CD4-positive, alpha-beta memory T cell (primary cell): ENCODE measurements around the gene KBTBD8. TPM values are rescaled to one million over a fixed set of nuclear protein-coding genes. Genes with fewer than 3 reads are reported as not detected.

ENCODE experiments used
- CTCF ChIA-PET: fragments of 350-600 bp; sonication (Branson Sonifier 250); formaldehyde crosslinking; loops from one replicate; lab custom pipeline; 2021; ENCODE audit warnings: inconsistent platforms; ENCODE audit not compliant: partially characterized antibody; lab: Charles Lee
- POLR2A ChIA-PET: fragments of 350-600 bp; sonication (Branson Sonifier 250); formaldehyde crosslinking; loops from one replicate; lab custom pipeline; 2021; ENCODE audit not compliant: partially characterized antibody; lab: Charles Lee
- DNase-seq, 5 donors: peaks; one replicate each; pipeline versions ENCODE4 v3.0.0 to v3.0.0-alpha.2; 2020 to 2022; ENCODE audit warnings: mixed read lengths in 1 of 5
- H3K27ac ChIP-seq: one replicate; pipeline ENCODE4 v1.7.0; 2013; ENCODE audit warnings: low read depth, low read length
- H3K27me3 ChIP-seq: 2 replicates; pipeline ENCODE4 v1.7.0; 2013; ENCODE audit warnings: mild to moderate bottlenecking, low read length, moderate library complexity; ENCODE audit not compliant: insufficient read depth
- H3K36me3 ChIP-seq: 2 replicates; pipeline ENCODE4 v1.7.0; 2013; ENCODE audit warnings: mild to moderate bottlenecking, low read length, moderate library complexity; ENCODE audit not compliant: insufficient read depth
- H3K4me1 ChIP-seq: 2 replicates; pipeline ENCODE4 v1.7.0; 2013; ENCODE audit warnings: mild to moderate bottlenecking, low read length, moderate library complexity; ENCODE audit not compliant: insufficient read depth
- H3K4me3 ChIP-seq, 2 donors: one replicate each; pipeline ENCODE4 v1.7.0; 2013; ENCODE audit warnings: low read length in 2 of 2, mild to moderate bottlenecking in 1 of 2
- H3K9me3 ChIP-seq, 2 donors: one replicate each; pipeline ENCODE4 v1.7.0; 2013; ENCODE audit warnings: low read length in 2 of 2, control low read depth in 1 of 2; ENCODE audit not compliant: control insufficient read depth in 1 of 2
- H3K27ac Mint-ChIP-seq, 7 donors: one replicate each; pipeline ENCODE4 v1.8.0; 2020 to 2021; ENCODE audit warnings: mixed read lengths in 7 of 7, mild to moderate bottlenecking in 6 of 7, inconsistent platforms in 3 of 7, moderate library complexity in 3 of 7
- H3K27me3 Mint-ChIP-seq, 2 donors: one replicate each; pipeline ENCODE4 v1.8.0; 2020 to 2021; ENCODE audit warnings: mixed read lengths in 2 of 2
- H3K36me3 Mint-ChIP-seq, 2 donors: one replicate each; pipeline ENCODE4 v1.8.0; 2020 to 2021; ENCODE audit warnings: mixed read lengths in 2 of 2, inconsistent platforms in 1 of 2, mild to moderate bottlenecking in 1 of 2
- H3K4me1 Mint-ChIP-seq, 4 donors: one replicate each; pipeline ENCODE4 v1.8.0; 2020 to 2021; ENCODE audit warnings: mixed read lengths in 4 of 4, mild to moderate bottlenecking in 1 of 4
- H3K4me3 Mint-ChIP-seq, 8 donors: one replicate each; pipeline ENCODE4 v1.8.0; 2020 to 2021; ENCODE audit warnings: mixed read lengths in 8 of 8, mild to moderate bottlenecking in 7 of 8, moderate library complexity in 6 of 8, inconsistent platforms in 3 of 8
- H3K9me3 Mint-ChIP-seq, 8 donors: one replicate each; pipeline ENCODE4 v1.8.0; 2020 to 2021; ENCODE audit warnings: mixed read lengths in 8 of 8, mild to moderate bottlenecking in 5 of 8, inconsistent platforms in 3 of 8, moderate library complexity in 1 of 8
- intact Hi-C: fragments of 100-400 bp; cut with micrococcal nuclease; formaldehyde crosslinking; loops from one replicate; pipeline ENCODE4 v1.15.1; 2023
- polyA plus RNA-seq, 2 donors: library from polyadenylated mRNA; unstranded; fragments of 300-500 nt; fragmentation: Illumina TruSeq; gene quantifications; one replicate each; pipeline ENCODE4 v1.2.3, GENCODE V29; 2021
- total RNA-seq, 2 experiments: library from RNA; stranded (reverse); gene quantifications; one replicate each; pipeline ENCODE4 v1.2.3, GENCODE V29; 2021

Gene KBTBD8
- total and polyA plus RNA-seq, 4 experiments from 2014 or later: 1.6 to 10.8 (median 7.1) TPM

- ChIA-PET POLR2A (no interaction called here), CTCF (interaction anchor here (0.7 to 8.8 kb wide), 3 partner anchors 9 to 454 kb away, joined by 3 to 53 read pairs (median 4); no protein-coding TSS in a partner anchor)
- intact Hi-C loops: no loop called here
- Mint-ChIP-seq H3K4me3 (no peak overlapping the region), H3K9me3 (no peaks in the 10 kb centered on the region), H3K36me3 (no peaks in the 10 kb centered on the region), H3K4me1 (no peaks in the 10 kb centered on the region), H3K27me3 (peaks cover 0 to 1% of the 10 kb centered on the region in 2 donors), H3K27ac (no peak overlapping the region)
- Histone ChIP-seq H3K36me3 (no peaks in the 10 kb centered on the region), H3K27ac (no peak overlapping the region), H3K27me3 (no peaks in the 10 kb centered on the region), H3K4me1 (no peaks in the 10 kb centered on the region), H3K4me3 (no peak overlapping the region), H3K9me3 (no peaks in the 10 kb centered on the region)
- no peak for DNase-seq
Measured at GRCh38 chr3:66985336-66985920, 12.7 kb upstream of the KBTBD8 start.

GRCh38 chr3:66986406-66986805 is 11.7 kb upstream of the KBTBD8 start:
- no peaks in the 10 kb centered on the region for H3K9me3 ChIP-seq
- ChIA-PET CTCF (interaction anchor here (0.6 to 8.8 kb wide), 3 partner anchors 8 to 1907 kb away, joined by 3 to 53 read pairs (median 6); no protein-coding TSS in a partner anchor), POLR2A (no interaction called here)
- H3K27ac ChIP-seq: no peak overlapping the region
- H3K27me3 ChIP-seq: no peaks in the 10 kb centered on the region
- H3K4me3 Mint-ChIP-seq: no peak overlapping the region
- H3K36me3 ChIP-seq: no peaks in the 10 kb centered on the region
- DNase-seq: no peak
- no peak overlapping the region for H3K4me3 ChIP-seq
- peaks cover 0 to 1% of the 10 kb centered on the region in 2 donors for H3K27me3 Mint-ChIP-seq
- no peak overlapping the region for H3K27ac Mint-ChIP-seq
- no peaks in the 10 kb centered on the region for H3K4me1 ChIP-seq
- no peaks in the 10 kb centered on the region for H3K4me1 Mint-ChIP-seq
- H3K36me3 Mint-ChIP-seq: no peaks in the 10 kb centered on the region
- intact Hi-C loops: no loop called here
- no peaks in the 10 kb centered on the region for H3K9me3 Mint-ChIP-seq

- Mint-ChIP-seq H3K4me3 (no peak overlapping the region), H3K36me3 (no peaks in the 10 kb centered on the region), H3K9me3 (no peaks in the 10 kb centered on the region), H3K4me1 (no peaks in the 10 kb centered on the region), H3K27me3 (peaks cover 1 to 3% of the 10 kb centered on the region in 2 donors), H3K27ac (no peak overlapping the region)
- intact Hi-C loops: no loop called here
- H3K9me3 ChIP-seq: no peaks in the 10 kb centered on the region
- H3K27ac ChIP-seq: no peak overlapping the region
- DNase-seq: no peak
- H3K27me3 ChIP-seq: peaks cover 3% of the 10 kb centered on the region
- H3K4me1 ChIP-seq: no peaks in the 10 kb centered on the region
- H3K4me3 ChIP-seq: no peak overlapping the region
- H3K36me3 ChIP-seq: no peaks in the 10 kb centered on the region
- POLR2A ChIA-PET: interaction anchor here (1.0 kb wide), 1 partner anchor 9 kb away, joined by 3 read pairs; the partner anchor contains the start of gene KBTBD8
- CTCF ChIA-PET: interaction anchor here (0.8 to 3.6 kb wide), 4 partner anchors 9 to 19 kb away, joined by 3 to 48 read pairs (median 8); partner anchors contain the start of gene KBTBD8
Measured at GRCh38 chr3:66989241-66989640, 8.9 kb upstream of the KBTBD8 start.

GRCh38 chr3:66989860-66990696 is 8.0 kb upstream of the KBTBD8 start:
- CTCF ChIA-PET: interaction anchor here (0.9 to 3.6 kb wide), 6 partner anchors 10 to 736 kb away, joined by 3 to 48 read pairs (median 4); no protein-coding TSS in a partner anchor
- Mint-ChIP-seq H3K27me3 (peaks cover 3 to 4% of the 10 kb centered on the region in 2 donors), H3K27ac (no peak overlapping the region), H3K9me3 (no peaks in the 10 kb centered on the region), H3K4me3 (peak overlapping the region in 2 of 8 donors; percentile 11 to 35), H3K4me1 (no peaks in the 10 kb centered on the region), H3K36me3 (no peaks in the 10 kb centered on the region)
- Histone ChIP-seq H3K4me1 (no peaks in the 10 kb centered on the region), H3K27me3 (peaks cover 3% of the 10 kb centered on the region), H3K9me3 (no peaks in the 10 kb centered on the region), H3K27ac (no peak overlapping the region), H3K4me3 (no peak overlapping the region), H3K36me3 (no peaks in the 10 kb centered on the region)
- POLR2A ChIA-PET: interaction anchor here (1.0 kb wide), 1 partner anchor 8 kb away, joined by 3 read pairs; the partner anchor contains the start of gene KBTBD8
- intact Hi-C loops: loop anchor here (1.0 kb wide), 1 partner anchor 18 kb away; no protein-coding TSS in a partner anchor
- no peak for DNase-seq

- no peak for DNase-seq
- Mint-ChIP-seq H3K27me3 (peaks cover 2 to 4% of the 10 kb centered on the region in 2 donors), H3K27ac (no peak overlapping the region), H3K4me3 (no peak overlapping the region), H3K4me1 (no peaks in the 10 kb centered on the region), H3K9me3 (no peaks in the 10 kb centered on the region), H3K36me3 (no peaks in the 10 kb centered on the region)
- H3K27me3 ChIP-seq: peaks cover 3% of the 10 kb centered on the region
- H3K4me1 ChIP-seq: no peaks in the 10 kb centered on the region
- no peaks in the 10 kb centered on the region for H3K36me3 ChIP-seq
- H3K4me3 ChIP-seq: no peak overlapping the region
- intact Hi-C loops: no loop called here
- POLR2A ChIA-PET: no interaction called here
- CTCF ChIA-PET: interaction anchor here (0.9 to 3.6 kb wide), 4 partner anchors 11 to 53 kb away, joined by 3 to 48 read pairs (median 4); no protein-coding TSS in a partner anchor
- no peak overlapping the region for H3K27ac ChIP-seq
- no peaks in the 10 kb centered on the region for H3K9me3 ChIP-seq
Measured at GRCh38 chr3:66991459-66991858, 6.6 kb upstream of the KBTBD8 start.

GRCh38 chr3:66993082-66993481 is 5.0 kb upstream of the KBTBD8 start:
- no peaks in the 10 kb centered on the region for H3K9me3 Mint-ChIP-seq
- intact Hi-C loops: no loop called here

GRCh38 chr3:66994588-66994987 is 3.5 kb upstream of the KBTBD8 start:
- peaks cover 3% of the 10 kb centered on the region for H3K27me3 ChIP-seq
- H3K4me1 ChIP-seq: peaks cover 15% of the 10 kb centered on the region
- ChIA-PET CTCF (interaction anchor here (0.6 to 2.4 kb wide), 3 partner anchors 9 to 22 kb away, joined by 3 to 13 read pairs (median 3); no protein-coding TSS in a partner anchor), POLR2A (no interaction called here)
- H3K27ac ChIP-seq: no peak overlapping the region
- Mint-ChIP-seq H3K9me3 (no peaks in the 10 kb centered on the region), H3K27me3 (peaks cover 2 to 4% of the 10 kb centered on the region in 2 donors), H3K36me3 (peaks cover 0 to 8% of the 10 kb centered on the region in 2 donors), H3K4me3 (no peak overlapping the region), H3K27ac (no peak overlapping the region), H3K4me1 (peaks cover 8 to 19% (median 15%) of the 10 kb centered on the region in 4 donors)
- intact Hi-C loops: no loop called here
- DNase-seq: no peak
- no peak overlapping the region for H3K4me3 ChIP-seq
- H3K36me3 ChIP-seq: no peaks in the 10 kb centered on the region
- no peaks in the 10 kb centered on the region for H3K9me3 ChIP-seq

More at GRCh38 chr3:66993082-66993481, 5.0 kb upstream of the KBTBD8 start:
- peaks cover 5 to 8% (median 7%) of the 10 kb centered on the region in 4 donors for H3K4me1 Mint-ChIP-seq
- Histone ChIP-seq H3K36me3 (no peaks in the 10 kb centered on the region), H3K9me3 (no peaks in the 10 kb centered on the region), H3K4me1 (peaks cover 6% of the 10 kb centered on the region), H3K27me3 (peaks cover 3% of the 10 kb centered on the region), H3K4me3 (no peak overlapping the region), H3K27ac (no peak overlapping the region)
- POLR2A ChIA-PET: no interaction called here
- peaks cover 2 to 4% of the 10 kb centered on the region in 2 donors for H3K27me3 Mint-ChIP-seq
- no peak overlapping the region for H3K4me3 Mint-ChIP-seq
- no peak for DNase-seq
- H3K36me3 Mint-ChIP-seq: peaks cover 0 to 3% of the 10 kb centered on the region in 2 donors
- CTCF ChIA-PET: no interaction called here
- H3K27ac Mint-ChIP-seq: no peak overlapping the region
